ENCODE data around the gene TMEM178B. TPM values are rescaled to one million over a fixed set of nuclear protein-coding genes. Genes with fewer than 3 reads are reported as not detected.
"Not testable (repeated sequence)": the region's sequence is repeated elsewhere in the genome, so short reads cannot be mapped to it uniquely, and the experiment has no call there.

TMEM178B gene
- total RNA-seq, 3 donors from 2014 or later (not counting 1 experiment from before 2014, with no cell fraction given) = not detected

GRCh38 chr7:141038100-141038499 lies 35.8 kb upstream of the TMEM178B start:
- H3K36me3 Mint-ChIP-seq; H3K9me3 ChIP-seq (ENCODE audit: control insufficient read depth, insufficient read depth, low read length); H3K27ac Mint-ChIP-seq; ATAC-seq; DNase-seq; H3K4me3 Mint-ChIP-seq; H3K36me3 ChIP-seq (ENCODE audit: control insufficient read depth, insufficient read depth, low read length); H3K4me1 Mint-ChIP-seq; H3K27me3 ChIP-seq (ENCODE audit: control insufficient read depth, insufficient read depth, low read length); H3K4me1 ChIP-seq (ENCODE audit: control insufficient read depth, insufficient read depth, low read length); H3K4me3 ChIP-seq (ENCODE audit: low read length); H3K27ac ChIP-seq (ENCODE audit: low read length); H3K9me3 Mint-ChIP-seq; intact Hi-C loops (cut with micrococcal nuclease): not testable (repeated sequence)
- H3K27me3 Mint-ChIP-seq (ENCODE audit: low read depth in 2 of 2) = peaks cover 0 to 14% of the 10 kb centered on the region in 2 donors
- WGBS (ENCODE audit: insufficient coverage) = no CpG with 5 or more reads among the region's 3 CpGs

GRCh38 chr7:141039376-141039775 lies 34.5 kb upstream of the TMEM178B start:
- DNase-seq = no peak
- H3K27ac ChIP-seq (ENCODE audit: low read length) = no peak overlapping the region
- H3K4me3 ChIP-seq (ENCODE audit: low read length) = no peak overlapping the region
- no peaks in the 10 kb centered on the region for H3K36me3 ChIP-seq (ENCODE audit: control insufficient read depth, insufficient read depth, low read length)
- intact Hi-C loops (cut with micrococcal nuclease) = no loop called here
- TF ChIP-seq CTCF (IDR thresholded peaks at IDR 0.05) = no peak
- 64% methylated on average over 3 of the region's 3 CpGs for WGBS (ENCODE audit: insufficient coverage)
- Mint-ChIP-seq H3K36me3 (no peaks in the 10 kb centered on the region), H3K27ac (no peak overlapping the region), H3K4me1 (no peaks in the 10 kb centered on the region), H3K27me3 (ENCODE audit: low read depth in 2 of 2) (peaks cover 0 to 14% of the 10 kb centered on the region in 2 donors), H3K4me3 (no peak overlapping the region), H3K9me3 (peaks cover 0 to 3% of the 10 kb centered on the region in 2 donors)
- no peaks in the 10 kb centered on the region for H3K9me3 ChIP-seq (ENCODE audit: control insufficient read depth, insufficient read depth, low read length)
- H3K4me1 ChIP-seq (ENCODE audit: control insufficient read depth, insufficient read depth, low read length) = no peaks in the 10 kb centered on the region
- no peak for ATAC-seq
- H3K27me3 ChIP-seq (ENCODE audit: control insufficient read depth, insufficient read depth, low read length) = peaks cover 4% of the 10 kb centered on the region

GRCh38 chr7:141042222-141043193 lies 31.4 kb upstream of the TMEM178B start:
- Mint-ChIP-seq H3K4me1 (no peaks in the 10 kb centered on the region), H3K4me3 (no peak overlapping the region), H3K36me3 (no peaks in the 10 kb centered on the region), H3K9me3 (no peaks in the 10 kb centered on the region), H3K27ac (no peak overlapping the region), H3K27me3 (ENCODE audit: low read depth in 2 of 2) (peaks cover 12 to 21% of the 10 kb centered on the region in 2 donors)
- DNase-seq = no peak
- Histone ChIP-seq H3K9me3 (ENCODE audit: control insufficient read depth, insufficient read depth, low read length) (no peaks in the 10 kb centered on the region), H3K36me3 (ENCODE audit: control insufficient read depth, insufficient read depth, low read length) (no peaks in the 10 kb centered on the region), H3K27me3 (ENCODE audit: control insufficient read depth, insufficient read depth, low read length) (peaks cover 6% of the 10 kb centered on the region), H3K4me1 (ENCODE audit: control insufficient read depth, insufficient read depth, low read length) (no peaks in the 10 kb centered on the region), H3K4me3 (ENCODE audit: low read length) (no peak overlapping the region), H3K27ac (ENCODE audit: low read length) (no peak overlapping the region)
- ATAC-seq = no peak
- TF ChIP-seq CTCF (IDR thresholded peaks at IDR 0.05) = no peak
- WGBS (ENCODE audit: insufficient coverage) = 91% methylated on average over 13 of the region's 14 CpGs
- intact Hi-C loops (cut with micrococcal nuclease) = no loop called here

- Mint-ChIP-seq H3K4me1 (no peaks in the 10 kb centered on the region), H3K4me3 (no peak overlapping the region), H3K27me3 (ENCODE audit: low read depth in 2 of 2) (peaks cover 22 to 25% of the 10 kb centered on the region in 2 donors), H3K9me3 (no peaks in the 10 kb centered on the region), H3K36me3 (no peaks in the 10 kb centered on the region), H3K27ac (no peak overlapping the region)
- H3K9me3 ChIP-seq (ENCODE audit: control insufficient read depth, insufficient read depth, low read length) = no peaks in the 10 kb centered on the region
- H3K27ac ChIP-seq (ENCODE audit: low read length) = no peak overlapping the region
- H3K27me3 ChIP-seq (ENCODE audit: control insufficient read depth, insufficient read depth, low read length) = peaks cover 6% of the 10 kb centered on the region
- H3K4me3 ChIP-seq (ENCODE audit: low read length) = no peak overlapping the region
- no peaks in the 10 kb centered on the region for H3K4me1 ChIP-seq (ENCODE audit: control insufficient read depth, insufficient read depth, low read length)
- DNase-seq (no peak), ATAC-seq (no peak)
- WGBS (ENCODE audit: insufficient coverage) = 72% methylated on average over 3 of the region's 4 CpGs
- TF ChIP-seq CTCF (IDR thresholded peaks at IDR 0.05) = no peak
- no peaks in the 10 kb centered on the region for H3K36me3 ChIP-seq (ENCODE audit: control insufficient read depth, insufficient read depth, low read length)
- intact Hi-C loops (cut with micrococcal nuclease) = no loop called here
Measured at GRCh38 chr7:141043616-141044015, 30.2 kb upstream of the TMEM178B start.

All from natural killer cell (primary cell).